Measurements from ENCODE around the gene SH3PXD2A.
"Not testable (repeated sequence)": the region's sequence is repeated elsewhere in the genome, so short reads cannot be mapped to it uniquely, and the experiment has no call there.

Gene SH3PXD2A

DNA sequence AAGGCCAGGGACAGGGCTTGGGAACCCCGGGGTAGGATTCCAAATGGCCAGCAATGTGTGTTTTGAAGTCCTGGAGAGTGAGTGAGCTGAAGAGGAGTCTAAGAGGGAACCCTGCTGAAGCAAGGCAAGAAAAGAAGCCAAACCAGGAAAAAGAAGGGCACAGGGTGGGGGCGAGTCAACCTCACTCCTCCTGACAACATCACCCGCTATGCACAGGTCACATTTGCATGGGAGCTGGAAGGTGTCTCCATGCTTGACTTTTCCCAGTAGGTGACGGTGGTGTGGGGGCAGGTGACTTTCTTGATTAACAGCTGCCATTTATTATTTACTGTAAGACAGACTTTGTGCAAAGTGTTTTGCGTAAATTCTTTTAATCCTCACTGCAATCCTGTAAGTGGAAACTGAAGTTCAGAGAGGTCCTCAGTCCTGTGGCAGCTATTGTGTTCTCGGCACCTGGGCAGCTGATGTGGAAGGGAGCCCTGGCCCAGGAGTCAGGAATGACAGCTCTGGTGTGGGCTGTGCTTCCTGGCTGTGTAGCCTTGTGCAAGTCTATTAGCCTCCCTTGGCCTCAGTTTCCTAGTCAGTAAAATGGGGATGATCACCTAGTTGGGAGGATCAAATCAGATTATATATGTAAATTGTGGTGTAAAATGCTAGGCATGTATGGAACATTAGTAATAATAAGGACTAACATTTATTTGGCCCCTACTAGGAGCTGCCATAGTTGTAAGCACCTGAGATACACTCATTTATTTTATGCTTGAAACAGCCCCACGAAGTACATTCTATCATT lies 90.9 kb downstream of the SH3PXD2A start:
- no peak for DNase-seq

DNA sequence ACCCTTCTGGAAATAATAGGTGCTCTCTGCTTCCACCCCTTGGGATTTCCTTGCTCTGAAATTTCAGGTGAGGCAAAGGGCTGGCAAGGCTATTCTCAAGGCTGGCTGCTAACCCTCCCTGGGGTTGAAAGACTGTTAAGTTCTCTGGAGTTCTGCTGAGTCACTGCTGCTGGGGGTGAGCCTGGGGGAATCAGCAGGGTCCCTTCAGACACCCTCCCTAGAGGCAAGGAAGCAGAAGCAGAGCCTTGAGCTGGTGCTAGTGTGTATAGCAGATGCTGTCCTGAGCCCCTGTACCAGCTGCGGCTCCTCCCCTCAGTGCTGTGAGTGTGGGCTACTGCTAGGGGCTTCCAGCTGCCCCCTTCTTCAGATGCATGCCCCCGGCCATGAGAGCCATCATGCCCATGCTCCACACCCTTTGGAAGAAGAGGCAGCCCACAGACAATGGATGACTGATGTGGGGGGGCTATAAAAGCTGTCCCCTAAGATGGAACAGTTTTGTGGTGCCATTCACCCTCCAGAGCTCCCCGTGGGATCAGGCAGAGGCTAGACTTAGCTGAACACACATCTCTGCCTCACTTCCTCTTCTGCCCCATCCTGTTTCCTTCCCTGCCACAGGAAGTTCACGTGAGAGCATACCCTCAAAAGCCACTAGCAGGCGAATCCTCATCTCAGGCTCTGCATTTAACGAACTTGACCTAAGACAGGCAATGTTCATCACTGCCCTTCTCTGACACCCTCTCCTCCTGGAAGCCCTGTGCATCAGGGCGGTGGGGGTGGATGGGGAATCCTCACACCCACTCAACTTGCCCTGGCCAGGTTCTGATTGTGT lies 91.8 kb downstream of the SH3PXD2A start:
- no peak for DNase-seq

GRCh38 chr10:103762916-103763315 lies 92.5 kb downstream of the SH3PXD2A start:
- no peak for DNase-seq

DNA sequence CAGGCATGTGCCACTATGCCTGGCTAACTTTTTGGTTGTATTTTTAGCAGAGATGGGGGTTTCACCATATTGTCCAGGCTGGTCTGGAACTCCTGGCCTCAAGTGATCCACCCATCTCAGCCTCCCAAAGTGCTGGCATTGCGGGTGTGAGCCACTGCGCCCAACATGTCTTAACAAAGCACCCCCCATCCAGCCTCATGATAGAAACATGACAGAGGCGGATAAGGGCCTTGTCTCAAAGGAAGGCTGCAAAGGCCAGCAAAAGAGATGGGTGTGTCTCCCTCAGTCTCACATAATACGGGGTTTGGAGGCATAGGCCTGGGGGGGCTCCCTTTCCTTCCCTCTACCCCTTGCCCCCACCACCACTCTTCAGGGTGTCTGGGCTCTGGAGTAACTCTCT lies 93.2 kb downstream of the SH3PXD2A start:
- DNase-seq: no peak

GRCh38 chr10:103761075-103761920 lies 94.1 kb downstream of the SH3PXD2A start:
- no peak for DNase-seq

- DNase-seq: not testable (repeated sequence)
These were observed 95.1 kb downstream of the SH3PXD2A start for GRCh38 chr10:103760233-103760632.

GRCh38 chr10:103759100-103759781 lies 96.1 kb downstream of the SH3PXD2A start:
- DNase-seq: no peak

- DNase-seq: no peak
These were observed 97.1 kb downstream of the SH3PXD2A start for GRCh38 chr10:103758294-103758681.

DNA sequence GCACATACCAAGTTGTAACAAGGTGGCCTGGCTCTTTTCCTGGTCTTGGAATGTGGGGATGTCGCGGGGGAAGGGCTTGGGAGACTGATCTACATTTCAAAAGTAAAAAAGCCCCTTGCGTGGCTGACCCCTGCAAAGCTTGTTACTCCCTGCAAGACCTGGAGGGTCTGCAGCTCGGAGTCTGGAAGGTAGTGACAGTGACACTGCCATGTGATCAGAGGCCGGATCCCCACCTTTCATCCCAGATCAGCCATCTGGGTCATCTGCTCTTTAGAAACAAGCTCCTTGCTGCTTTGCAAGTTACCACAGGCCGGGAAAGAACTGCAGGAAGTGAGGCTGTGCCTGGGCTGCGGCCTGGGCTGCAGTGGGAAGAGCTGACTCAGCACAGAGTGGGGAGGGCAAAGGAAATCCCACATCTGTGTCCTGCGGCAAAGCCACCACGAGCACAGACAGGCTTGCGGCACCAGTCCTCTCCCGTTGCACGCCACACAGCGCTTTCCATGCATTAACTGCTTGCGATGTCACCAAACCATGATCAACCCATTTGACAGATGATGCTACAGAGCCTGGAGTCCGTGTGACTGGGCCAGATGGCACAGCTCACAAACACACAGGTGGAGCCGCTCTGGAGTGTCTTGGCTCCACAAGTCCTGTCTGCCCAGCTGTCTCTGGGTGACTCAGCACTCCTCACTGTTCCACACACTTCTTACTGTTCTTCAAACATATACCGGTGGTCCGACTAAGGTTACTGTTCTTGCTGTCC lies 97.7 kb downstream of the SH3PXD2A start:
- DNase-seq: no peak

- no peak for DNase-seq
These were observed 99.0 kb downstream of the SH3PXD2A start for GRCh38 chr10:103756277-103756869.

- no peak for DNase-seq
These were observed 102.6 kb downstream of the SH3PXD2A start for GRCh38 chr10:103752680-103753248.

DNA sequence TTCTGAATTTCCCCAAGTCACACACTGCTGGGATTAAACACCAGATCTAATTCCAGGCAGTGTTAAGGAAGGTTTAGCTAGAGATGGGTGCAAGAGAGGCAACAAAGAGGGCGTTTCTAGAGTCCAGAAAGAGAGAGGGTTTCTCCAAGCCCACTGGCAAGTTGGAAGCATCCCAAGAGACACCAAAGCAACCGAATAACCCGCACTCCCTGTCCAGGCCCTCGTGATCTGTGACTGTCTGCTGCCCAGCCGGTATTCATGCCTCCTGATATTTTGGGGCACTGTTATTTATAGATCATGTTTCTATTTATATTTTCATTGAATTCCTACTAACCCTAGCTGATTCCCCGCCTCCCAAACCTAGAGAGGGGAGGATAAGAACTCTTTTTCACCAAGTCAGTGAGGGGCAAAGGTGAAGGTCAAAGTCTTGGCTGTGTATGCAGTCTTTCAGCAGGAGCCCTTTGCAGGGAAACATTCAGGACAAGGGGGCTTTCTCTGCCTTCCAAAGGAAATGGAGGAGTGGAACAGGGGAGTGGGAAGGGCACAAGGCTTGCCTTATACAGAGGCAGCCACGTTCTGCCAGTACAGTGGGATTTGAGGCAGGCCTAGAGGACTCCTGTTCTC lies 103.6 kb downstream of the SH3PXD2A start:
- no peak for DNase-seq

DNA sequence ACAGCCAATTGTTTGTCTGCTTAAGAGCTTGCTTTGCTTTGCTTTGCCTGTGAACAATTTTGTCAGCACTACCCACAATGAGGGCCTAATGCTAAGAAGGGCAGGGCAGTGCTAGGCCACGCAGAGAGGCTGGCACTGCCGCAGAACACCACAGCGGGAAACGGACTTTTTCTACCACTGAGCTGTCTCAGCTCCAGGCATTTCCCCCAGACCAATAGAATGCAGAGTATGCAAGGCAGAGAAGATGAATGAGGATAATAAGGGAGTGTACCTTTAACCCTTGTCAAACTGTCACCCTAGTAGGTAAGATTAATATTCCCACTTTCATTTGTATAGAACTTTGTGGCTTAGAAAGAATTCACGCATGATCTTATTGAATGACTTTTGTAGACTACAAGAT lies 104.5 kb downstream of the SH3PXD2A start:
- DNase-seq: no peak

DNA sequence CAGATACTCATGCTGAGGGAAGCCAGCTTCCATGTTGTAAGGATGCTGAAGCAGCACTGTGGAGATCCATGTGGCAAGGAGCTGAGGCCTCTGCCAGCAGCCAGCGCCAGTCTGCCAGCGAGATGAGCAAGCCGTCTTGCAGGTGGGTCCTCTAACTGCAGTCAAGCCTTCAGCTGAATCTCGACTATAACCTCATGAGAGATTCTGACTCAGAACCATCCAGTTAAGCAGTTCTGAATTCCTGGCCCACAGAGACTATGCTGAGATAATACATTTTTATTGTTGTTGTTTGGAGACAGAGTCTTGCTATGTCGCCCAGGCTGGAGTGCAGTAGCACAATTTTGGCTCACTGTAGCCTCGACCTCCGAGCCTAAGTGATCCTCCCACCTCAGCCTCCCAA lies 105.6 kb downstream of the SH3PXD2A start:
- DNase-seq: no peak

- no peak for DNase-seq
These were observed 107.4 kb downstream of the SH3PXD2A start for GRCh38 chr10:103748020-103748419.

DNA sequence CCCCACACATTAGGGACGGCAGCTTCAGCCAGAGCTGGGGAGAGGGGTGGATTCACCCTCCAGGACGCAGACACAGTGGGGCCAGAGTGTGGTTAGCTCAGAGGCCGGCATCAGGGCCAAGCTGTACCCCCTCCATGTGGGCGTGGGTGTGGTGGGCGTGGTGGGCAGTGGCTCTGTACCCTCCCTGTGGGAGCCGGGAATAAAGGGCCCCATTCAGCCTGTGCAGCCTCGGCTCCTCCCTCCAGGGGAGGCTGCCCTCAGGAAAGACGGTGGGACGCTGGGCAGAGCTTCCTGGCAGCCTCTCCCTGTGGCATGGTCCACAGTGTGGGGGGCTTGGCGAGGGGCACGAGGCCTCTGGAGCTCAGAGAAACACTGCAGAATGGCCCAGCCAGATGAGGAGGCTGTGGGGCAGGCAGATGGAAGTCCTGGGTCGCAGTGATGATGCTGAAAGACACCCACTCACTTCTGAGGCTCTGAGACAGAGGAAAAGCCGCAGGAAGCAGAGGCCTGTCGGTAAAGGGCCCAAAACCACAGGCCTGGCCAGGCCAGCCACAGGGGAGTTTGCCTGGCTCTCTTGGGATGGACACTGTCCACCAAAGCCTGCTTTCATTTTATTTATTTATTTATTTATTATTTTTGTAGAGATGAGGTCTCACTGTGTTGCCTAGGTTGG lies 108.0 kb downstream of the SH3PXD2A start:
- no peak for DNase-seq

- no peak for DNase-seq
These were observed 108.8 kb downstream of the SH3PXD2A start for GRCh38 chr10:103746598-103746997.

DNA sequence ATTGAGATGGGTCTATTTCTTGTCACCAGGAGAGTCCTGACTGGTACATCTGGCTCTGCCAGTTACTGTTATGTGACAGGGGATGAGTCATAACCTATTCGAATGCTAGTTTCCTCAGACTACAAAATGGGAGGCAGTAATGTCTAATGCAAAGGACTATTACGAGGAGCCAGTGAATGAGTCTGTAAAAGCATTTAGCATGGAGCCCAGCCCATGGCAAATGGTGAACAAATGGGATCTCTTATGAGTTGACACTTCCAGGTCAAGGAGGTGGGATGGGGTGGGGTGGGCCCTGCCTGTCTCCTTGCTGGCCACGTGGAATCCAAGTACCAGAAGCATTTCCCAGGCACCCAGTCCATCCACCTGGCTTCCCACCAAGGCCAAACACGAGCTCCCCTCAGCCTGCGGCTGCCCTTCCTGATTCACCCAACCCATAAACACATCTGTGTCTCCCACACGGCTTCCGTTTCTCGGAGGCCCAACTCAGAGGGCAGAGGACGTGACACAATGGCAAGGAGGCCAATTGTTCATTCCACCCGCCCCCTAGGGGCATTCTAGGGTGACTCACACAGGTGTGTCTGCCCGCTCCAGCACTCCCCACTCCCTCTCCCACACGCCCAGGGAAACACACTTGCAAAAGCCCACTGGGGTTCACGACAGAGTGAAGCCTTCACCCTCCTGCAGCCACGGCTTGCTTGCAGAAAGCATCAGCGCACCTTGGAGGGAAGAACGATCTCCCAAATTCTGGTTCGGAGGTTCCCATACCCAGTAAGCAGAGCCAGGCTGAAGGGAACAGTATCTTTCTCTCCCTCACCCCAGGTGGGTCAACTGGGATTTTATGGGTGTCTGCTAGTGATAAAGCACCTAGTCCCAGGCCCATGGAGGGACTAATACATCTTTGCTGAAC lies 109.8 kb downstream of the SH3PXD2A start:
- no peak for DNase-seq

GRCh38 chr10:103742824-103743223 lies 112.6 kb downstream of the SH3PXD2A start:
- DNase-seq: no peak
